ENCODE data around the gene FUT7. TPM values are rescaled to one million over a fixed set of nuclear protein-coding genes. Genes with fewer than 3 reads are reported as not detected.

Gene FUT7
- total RNA-seq, 1 donor, result not detected

- no peak for TF ChIP-seq CTCF (IDR thresholded peaks at IDR 0.05; ENCODE audit: insufficient read depth, low read length)
- DNase-seq (ENCODE audit: low read depth), result no peak
- H3K4me3 ChIP-seq (ENCODE audit: low read depth, low read length), result no peak overlapping the region
Measured at GRCh38 chr9:137017791-137018497, 13.9 kb downstream of the FUT7 start.

DNA sequence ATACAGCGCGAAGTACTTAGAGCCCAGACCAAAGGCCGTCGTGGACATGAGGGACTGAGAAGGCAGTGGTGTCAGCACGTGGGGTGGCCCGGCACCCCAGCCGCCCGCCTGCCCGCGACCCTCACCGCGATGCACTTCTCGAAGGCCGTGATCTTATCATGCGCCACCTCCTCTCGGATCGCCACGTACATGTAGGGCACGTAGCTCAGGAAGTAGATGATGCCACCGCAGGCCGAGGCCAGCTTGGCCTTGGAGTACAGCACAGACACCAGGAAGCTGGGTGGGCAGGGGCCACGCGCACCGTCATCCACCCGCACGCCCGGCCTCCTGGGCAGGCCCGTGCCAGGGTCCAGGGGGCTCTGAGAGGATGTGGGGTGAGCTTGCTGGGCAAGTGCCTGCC lies 14.8 kb downstream of the FUT7 start:
- TF ChIP-seq CTCF (IDR thresholded peaks at IDR 0.05; ENCODE audit: insufficient read depth, low read length), result no peak
- no peak for DNase-seq (ENCODE audit: low read depth)
- no peak overlapping the region for H3K4me3 ChIP-seq (ENCODE audit: low read depth, low read length)

- DNase-seq (ENCODE audit: low read depth), result no peak
- no peak overlapping the region for H3K4me3 ChIP-seq (ENCODE audit: low read depth, low read length)
- no peak for TF ChIP-seq CTCF (IDR thresholded peaks at IDR 0.05; ENCODE audit: insufficient read depth, low read length)
Measured at GRCh38 chr9:137016436-137016835, 15.5 kb downstream of the FUT7 start.

DNA sequence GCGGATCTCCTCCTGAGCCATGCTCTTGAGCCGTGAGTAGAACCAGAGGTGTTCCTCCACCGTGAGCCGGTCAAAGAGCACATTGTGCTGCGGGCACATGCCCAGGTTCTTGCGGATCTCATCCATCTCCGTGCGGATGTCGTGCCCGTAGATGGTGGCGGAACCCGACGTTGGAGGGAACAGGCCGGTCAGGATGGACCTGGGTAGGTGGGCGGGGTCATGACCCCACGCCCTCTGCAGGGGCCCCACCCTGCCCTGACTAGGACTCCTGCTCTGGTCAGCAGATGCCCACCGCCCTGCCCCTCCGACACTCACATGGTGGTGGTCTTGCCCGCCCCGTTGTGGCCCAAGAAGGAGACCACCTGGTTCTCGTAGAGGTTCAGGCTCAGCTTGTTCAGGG lies 15.9 kb downstream of the FUT7 start:
- no peak overlapping the region for H3K4me3 ChIP-seq (ENCODE audit: low read depth, low read length)
- no peak for DNase-seq (ENCODE audit: low read depth)
- TF ChIP-seq CTCF (IDR thresholded peaks at IDR 0.05; ENCODE audit: insufficient read depth, low read length), result no peak

DNA sequence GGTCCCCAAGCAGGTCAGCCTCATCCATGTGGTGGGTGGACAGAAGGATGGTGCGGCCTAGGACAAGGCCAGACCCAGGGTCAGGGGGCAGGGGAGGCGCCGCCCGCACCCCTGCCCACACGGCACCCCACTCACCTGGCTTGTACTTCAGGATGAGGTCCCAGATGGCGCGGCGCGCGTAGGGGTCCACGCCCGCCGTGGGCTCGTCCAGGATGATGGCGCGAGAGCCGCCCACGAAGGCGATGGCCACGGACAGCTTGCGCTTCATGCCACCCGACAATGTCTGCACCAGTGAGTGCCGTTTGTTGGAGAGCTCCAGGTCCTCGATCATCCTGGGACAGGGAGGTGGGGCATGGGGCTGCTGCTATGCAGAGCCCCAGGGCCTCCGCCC lies 16.4 kb downstream of the FUT7 start:
- H3K4me3 ChIP-seq (ENCODE audit: low read depth, low read length), result no peak overlapping the region
- no peak for TF ChIP-seq CTCF (IDR thresholded peaks at IDR 0.05; ENCODE audit: insufficient read depth, low read length)
- no peak for DNase-seq (ENCODE audit: low read depth)

DNA sequence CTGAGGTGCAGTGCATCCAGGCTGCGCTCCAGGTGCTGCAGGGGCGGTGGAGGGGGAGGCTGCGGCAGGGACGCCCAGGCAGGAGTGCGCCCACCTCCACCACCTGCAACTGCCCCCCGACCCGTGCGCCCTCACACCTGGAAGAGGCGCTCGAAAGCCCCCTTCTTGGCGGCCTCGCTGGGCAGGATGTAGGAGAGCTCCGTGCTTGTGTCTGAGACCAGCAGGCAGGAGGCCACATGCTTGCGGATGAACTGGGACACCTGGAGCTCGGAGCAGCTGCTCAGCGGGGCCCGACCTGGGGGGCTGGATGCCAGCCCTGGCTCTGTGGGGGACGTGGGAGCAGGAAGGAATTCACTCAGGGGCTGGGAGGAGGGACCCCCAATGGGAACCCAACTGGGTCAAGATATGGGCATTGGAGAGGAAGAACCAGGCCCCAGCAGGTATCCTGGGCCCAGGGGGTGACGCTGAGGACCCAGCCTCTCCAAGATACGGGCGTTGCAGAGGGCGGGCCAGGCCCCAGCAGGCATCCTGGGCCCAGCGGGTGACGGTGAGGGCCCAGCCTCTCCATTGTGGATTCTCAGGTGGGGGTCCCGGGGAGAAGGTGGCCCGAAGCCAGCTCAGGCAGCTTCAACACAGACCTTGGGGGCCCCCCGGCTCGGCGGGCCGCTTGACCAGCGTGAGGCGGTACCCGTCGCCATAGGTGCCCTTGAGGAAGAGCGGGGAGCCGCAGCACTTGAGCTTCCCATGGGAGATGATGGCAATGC lies 16.9 kb downstream of the FUT7 start:
- no peak for DNase-seq (ENCODE audit: low read depth)
- H3K4me3 ChIP-seq (ENCODE audit: low read depth, low read length), result no peak overlapping the region
- TF ChIP-seq CTCF (IDR thresholded peaks at IDR 0.05; ENCODE audit: insufficient read depth, low read length), result no peak

Data from fibroblast of the aortic adventitia (primary cell).